ENCODE measurements around the gene DIRAS1.

DIRAS1 gene

DNA sequence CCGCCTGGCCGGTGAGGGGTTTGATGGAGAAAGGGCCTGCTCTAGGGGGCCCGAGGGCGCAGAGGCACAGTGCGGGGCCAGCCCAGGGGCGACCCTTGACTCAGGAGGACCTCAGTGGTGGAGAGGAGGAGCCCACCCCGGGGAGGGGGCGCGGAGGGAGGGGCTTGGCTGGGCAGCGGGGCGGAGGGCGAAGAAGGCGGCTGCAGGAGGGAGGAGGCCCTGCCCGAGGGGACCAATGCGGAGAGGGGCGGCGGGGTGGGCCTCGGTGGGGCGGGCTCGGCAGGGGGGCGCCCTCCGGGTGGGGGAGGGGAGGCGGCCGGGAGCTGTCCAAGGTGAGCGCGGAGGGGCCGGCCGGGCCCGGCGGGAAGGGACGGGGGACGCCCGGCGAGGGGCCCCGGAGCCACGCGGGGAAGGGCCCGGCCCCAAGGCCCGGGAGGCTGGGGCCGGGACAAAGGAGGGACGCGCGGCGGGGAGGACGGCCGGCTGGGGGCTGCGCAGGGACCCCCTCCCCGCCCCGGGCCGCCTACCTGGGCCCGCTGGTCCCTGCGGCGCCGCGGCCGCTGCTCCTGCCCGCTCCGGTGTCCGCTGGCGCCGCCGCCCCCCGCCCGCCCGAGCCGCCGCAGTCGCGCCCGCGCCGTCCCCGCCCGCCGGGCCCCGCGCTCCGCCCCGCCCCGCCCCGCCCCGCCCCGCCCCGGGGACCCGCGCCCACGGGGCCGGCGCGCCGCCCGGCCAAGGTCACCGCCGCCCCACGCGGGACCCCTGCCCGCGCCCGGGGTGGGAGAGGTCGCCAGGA, at the start of gene DIRAS1:
Gene DIRAS1 (minus strand): TSS at position 596 of the 793 bp plus-strand sequence. CDS start 3,566 bp downstream, outside the sequence.
- no peak for DNase-seq (ENCODE audit: low read depth in 2 of 2)

GRCh38 chr19:2770055-2771013, 49.2 kb upstream of the DIRAS1 start:
- no peak for DNase-seq (ENCODE audit: low read depth in 2 of 2)

DNA sequence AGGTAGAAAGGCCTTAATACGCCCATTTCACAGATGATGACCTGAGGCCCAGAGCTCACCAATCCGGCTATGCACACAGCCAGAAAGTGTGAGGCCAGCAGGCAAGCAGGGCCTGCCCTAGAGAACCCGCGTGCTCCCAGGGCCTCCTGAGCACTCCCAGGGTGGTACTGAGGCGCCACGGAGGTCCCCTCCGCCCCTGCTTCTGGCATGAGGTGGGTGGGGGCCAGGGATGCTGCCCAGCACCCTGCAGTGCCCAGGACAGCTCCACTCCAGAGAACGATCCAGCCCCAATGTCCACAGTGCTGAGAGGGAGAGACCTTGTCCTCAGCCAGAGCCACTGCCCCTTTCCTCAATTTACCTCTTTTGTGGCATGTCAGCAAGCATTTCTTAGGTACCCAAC, 48.0 kb upstream of the DIRAS1 start:
- no peak for DNase-seq (ENCODE audit: low read depth in 2 of 2)

DNA sequence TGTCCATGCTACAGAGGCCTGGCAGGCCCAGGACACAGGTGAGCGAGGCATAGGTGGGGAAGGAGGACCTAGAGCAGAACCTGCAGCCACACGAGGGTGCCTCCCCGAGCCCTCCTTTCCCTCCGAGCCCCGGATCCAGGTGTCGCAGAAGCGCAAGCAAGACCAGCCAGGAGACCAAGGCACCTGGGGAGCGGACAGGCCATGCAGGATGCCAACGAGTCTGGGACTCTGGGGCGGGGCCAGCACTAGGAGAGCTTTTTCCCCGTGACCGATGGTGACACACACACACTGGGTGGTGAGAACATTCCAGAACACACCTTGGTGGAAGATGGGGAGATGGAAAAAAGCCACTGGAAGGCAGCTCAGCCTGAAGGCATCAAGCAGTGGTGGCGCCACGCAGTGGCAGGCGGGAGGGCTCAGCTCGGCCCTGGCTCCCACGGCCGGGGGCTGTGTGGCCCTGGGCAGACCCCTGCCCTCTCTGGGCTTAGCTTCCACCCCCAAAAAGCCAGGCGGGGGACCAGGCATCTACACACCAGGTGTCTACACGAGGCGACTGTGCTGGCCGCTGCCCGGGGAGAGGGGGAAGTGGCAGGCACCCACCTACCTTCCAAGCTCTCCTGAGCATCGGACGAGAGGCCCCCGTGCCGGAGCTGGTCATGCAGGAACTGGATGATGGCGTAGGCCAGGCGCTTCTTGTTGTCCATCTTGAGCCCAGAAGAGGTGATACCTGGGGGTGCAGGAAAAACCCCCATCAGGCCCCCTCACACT, 47.4 kb upstream of the DIRAS1 start:
- no peak for DNase-seq (ENCODE audit: low read depth in 2 of 2)

- no peak for DNase-seq (ENCODE audit: low read depth in 2 of 2)
Observed at GRCh38 chr19:2767688-2768087, 46.5 kb upstream of the DIRAS1 start.

GRCh38 chr19:2766594-2767372, 45.6 kb upstream of the DIRAS1 start:
- DNase-seq (ENCODE audit: low read depth in 2 of 2), result no peak

GRCh38 chr19:2765376-2765775, 44.2 kb upstream of the DIRAS1 start:
- no peak for DNase-seq (ENCODE audit: low read depth in 2 of 2)

DNA sequence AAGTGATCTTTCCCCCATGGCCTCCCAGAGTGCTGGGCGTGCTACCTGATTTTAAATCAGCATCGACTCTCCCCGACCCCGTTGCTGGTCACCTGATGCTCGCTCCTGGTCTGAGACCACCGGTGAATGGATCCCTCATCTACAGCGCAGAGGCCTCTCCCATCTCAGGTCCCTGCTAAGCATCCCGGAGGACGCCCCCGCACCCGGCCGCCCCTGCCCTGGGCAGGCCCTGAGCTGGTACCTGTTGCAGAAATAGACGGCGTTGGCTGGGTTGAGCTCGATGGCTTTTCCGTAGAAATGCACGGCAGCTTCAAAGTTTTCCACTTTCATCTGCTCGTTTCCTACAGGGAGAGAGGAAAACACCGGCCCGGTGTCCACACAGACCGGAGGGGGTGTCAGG, 43.8 kb upstream of the DIRAS1 start:
- no peak for DNase-seq (ENCODE audit: low read depth in 2 of 2)

- no peak for DNase-seq (ENCODE audit: low read depth in 2 of 2)
Observed at GRCh38 chr19:2763687-2764086, 42.5 kb upstream of the DIRAS1 start.

DNA sequence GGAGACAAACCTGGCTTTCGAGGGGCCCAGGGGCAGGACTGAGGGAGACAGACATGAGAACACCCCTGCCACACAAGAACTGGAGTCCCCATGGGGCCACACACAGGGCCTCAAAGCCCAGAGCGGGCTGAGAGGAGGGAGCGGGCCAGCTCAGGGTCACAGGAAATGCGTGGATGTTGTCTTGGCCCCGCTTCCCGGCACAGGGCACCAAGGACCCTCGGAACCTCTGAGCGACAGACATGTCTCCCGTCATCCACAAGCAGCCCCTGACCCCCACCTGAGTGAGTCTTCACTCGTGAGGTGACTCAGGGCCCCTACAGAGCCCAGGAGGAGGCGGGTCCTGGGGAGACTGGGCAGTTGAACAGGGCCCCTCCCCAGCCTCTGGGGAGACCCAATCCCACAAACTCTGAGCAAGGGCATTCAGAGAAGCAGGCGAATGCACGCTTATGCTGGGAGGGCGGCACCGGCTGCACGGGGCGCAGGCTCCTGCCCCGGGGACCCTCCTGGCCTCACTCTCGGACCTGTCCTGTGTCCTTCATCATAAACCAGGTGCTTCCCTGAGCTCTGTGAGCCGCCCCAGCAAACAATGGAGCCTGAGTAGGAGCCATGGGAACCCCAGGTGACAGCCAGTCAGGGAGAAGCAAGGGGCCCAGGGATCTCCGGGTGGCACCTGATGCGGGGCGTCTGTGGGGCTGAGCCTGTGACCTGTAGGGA, 41.8 kb upstream of the DIRAS1 start:
- no peak for DNase-seq (ENCODE audit: low read depth in 2 of 2)

DNA sequence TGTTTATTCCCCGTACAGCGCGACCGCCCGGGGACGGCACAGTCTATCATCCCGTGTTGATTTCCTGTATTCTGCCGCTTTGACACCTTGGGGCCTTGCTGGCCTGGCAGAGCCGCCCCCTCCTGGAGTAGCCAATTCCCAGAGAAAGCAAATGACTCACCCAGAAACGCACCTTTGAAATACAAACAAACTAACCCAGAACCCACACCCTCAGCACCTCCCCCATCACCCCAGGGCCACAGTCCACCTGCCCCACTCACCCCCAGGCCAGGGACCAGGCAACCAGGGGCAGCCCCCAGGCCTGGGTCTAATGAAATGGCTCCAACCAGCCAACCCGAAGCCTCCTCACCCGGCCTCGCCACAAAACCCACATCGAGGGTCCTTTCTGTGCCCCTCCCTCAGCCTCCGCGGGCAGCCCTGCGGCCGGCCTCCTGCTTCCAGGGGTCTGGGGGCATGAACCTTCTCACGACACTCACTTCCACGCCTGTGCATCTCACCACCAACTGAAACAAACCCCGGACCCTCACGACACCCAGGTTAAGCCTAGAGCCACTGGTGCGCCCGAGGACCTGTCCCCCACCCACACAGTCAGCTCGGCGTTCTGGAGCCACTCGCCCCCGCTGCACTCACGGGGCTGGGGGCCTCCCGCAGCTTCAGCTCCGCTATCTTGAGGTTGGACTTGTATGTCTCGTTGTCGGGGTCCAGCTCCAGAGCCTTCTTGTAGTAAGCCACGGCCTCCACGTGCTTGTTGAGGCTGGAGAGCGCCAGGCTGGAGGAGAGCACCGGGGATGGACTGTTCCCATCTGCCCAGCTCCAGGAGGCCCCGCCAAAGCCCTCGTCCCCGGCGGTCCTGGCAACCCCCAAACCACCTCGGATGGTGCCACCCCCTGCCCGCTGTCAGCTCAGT, 41.0 kb upstream of the DIRAS1 start:
- DNase-seq (ENCODE audit: low read depth in 2 of 2), result no peak

DNA sequence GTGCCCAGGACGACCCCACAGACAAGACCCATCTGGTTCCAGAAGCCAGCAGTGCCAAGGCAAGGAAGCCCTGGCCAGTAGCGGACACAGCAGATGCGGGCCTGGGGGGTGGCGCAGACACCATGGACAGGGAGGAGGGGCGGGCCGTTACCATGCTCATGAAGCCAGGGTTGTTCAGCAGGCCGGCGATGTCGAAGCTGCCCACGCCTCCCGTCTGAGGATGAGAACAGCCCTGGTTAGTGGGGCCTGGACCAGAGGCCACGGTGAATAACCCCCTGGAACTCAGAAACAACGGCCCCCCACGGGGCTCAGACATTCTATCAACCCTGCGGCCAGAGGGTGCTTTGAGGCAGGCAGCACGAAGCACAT, 40.1 kb upstream of the DIRAS1 start:
- DNase-seq (ENCODE audit: low read depth in 2 of 2), result no peak

DNA sequence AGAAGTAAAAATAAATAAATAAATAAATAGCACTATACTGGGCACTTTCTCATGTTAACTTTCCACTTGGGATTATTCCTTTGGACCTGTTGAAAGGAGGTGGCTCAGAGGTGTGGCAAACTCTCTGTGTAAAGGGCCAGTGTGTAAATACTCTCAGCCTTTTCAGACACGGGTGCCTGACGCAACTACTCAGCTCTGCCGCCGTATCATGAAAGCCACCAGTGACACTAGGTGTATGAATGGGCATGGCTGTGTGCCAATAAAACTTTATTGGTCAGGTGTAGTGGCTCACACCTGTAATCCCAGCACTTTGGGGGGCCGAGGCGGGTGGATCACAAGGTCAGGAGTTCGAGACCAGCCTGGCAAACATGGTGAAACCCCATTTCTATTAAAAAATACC, 38.8 kb upstream of the DIRAS1 start:
- DNase-seq (ENCODE audit: low read depth in 2 of 2), result no peak

GRCh38 chr19:2759362-2759761, 38.2 kb upstream of the DIRAS1 start:
- no peak for DNase-seq (ENCODE audit: low read depth in 2 of 2)

DNA sequence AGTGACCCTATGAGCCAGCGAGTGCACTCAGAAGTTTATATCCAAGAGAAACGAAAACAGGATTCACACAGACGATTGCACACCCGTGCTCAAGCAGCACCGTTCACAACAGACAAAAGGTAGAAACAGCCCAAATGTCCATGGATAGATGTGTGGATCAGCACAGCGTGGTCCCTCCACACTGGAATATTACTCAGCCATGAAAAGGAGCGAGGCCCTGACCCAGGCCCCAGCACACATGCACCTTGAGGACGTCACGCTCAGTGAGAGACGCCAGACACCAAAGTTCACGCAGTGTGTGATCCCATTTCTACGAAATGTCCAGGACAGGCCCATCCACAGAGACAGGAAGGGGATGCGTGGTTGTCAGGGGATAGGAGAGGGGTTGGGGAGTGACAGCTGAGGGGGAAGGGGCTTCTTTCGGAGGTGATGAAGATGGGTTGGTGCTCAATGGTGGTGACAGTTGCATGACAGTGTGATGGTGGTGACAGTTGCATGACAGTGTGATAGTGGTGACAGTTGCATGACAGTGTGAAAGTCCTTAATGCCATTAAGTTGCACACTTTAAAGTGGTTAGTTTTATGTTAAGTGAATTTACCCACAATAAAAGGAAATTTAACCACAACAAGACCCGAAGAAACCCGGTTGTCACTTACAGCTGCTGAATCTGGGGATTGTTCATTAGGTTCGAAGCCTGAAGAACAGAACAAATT, 37.6 kb upstream of the DIRAS1 start:
- no peak for DNase-seq (ENCODE audit: low read depth in 2 of 2)

- no peak for DNase-seq (ENCODE audit: low read depth in 2 of 2)
Observed at GRCh38 chr19:2756921-2757881, 36.0 kb upstream of the DIRAS1 start.

DNA sequence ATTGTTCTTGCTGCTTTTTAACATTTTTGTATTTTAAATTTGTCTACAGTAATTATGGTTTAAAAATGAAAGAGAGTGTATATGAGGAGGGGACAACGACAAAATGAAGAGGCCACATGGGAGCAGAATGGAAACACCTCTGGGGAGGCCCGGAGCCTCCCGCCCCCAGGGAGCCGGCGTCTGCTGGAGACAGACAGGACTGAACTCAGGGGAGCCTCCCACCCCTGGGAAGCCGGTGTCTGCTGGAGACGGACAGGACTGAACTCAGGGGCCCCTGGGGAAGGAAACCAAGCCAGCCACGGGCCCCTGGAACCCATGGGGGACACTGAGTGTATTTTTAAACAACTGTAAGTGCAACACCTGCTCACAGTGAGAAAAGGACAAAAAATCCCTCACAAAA, 35.3 kb upstream of the DIRAS1 start:
- no peak for DNase-seq (ENCODE audit: low read depth in 2 of 2)

DNA sequence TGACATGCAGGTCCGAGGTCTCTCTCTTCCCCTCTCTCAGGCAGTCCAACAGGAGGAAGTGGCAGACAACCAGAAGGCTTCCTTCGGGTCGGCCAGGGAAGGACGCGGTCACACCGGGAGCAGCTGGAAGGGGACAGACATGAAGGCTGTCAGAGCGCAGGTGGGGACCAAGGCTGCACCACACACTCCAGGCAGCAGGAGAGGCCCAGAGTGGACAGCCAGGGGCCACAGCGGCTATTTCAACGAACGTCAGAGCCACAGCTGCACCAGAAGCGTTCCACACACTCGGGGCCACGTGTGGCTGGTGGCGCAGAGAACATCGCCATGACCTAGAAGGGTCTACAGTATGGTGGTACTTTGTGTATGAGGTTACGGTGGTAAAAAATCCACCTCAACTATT, 34.6 kb upstream of the DIRAS1 start:
- no peak for DNase-seq (ENCODE audit: low read depth in 2 of 2)

Data from stimulated activated CD4-positive, alpha-beta T cell treated with anti-CD3 and anti-CD28 coated beads, Interleukin-15, amount 100 ng/mL, for 48 hours (primary cell).